GM12878 (cell line): ENCODE data around the gene MLXIP. TPM values are rescaled to one million over a fixed set of nuclear protein-coding genes. Genes with fewer than 3 reads are reported as not detected.

Experiments
- ATF3 ChIP-seq: IDR thresholded peaks from 2 replicates; pipeline ENCODE4 v1.6.1; 2011; ENCODE audit warnings: low read depth, mild to moderate bottlenecking, low read length, moderate library complexity, borderline replicate concordance; ENCODE audit errors: extremely low read depth
- BACH1 ChIP-seq: fragments of 450-650 bp; IDR thresholded peaks from 2 replicates; pipeline ENCODE4 v1.6.1; 2017; ENCODE audit warnings: mild to moderate bottlenecking, borderline replicate concordance
- BHLHE40 ChIP-seq, 2 experiments: fragments of 450-650 bp in 1 of 2; IDR thresholded peaks; 2 replicates each; pipeline ENCODE4 v1.6.1; 2011 to 2017; ENCODE audit warnings: low read depth in 2 of 2, borderline replicate concordance in 1 of 2, improper control_type of control experiment in 1 of 2, low read length in 1 of 2, mild to moderate bottlenecking in 1 of 2
- IKZF2 ChIP-seq, 2 experiments: fragments of 450-650 bp; IDR thresholded peaks; 2 replicates each; pipeline ENCODE4 v1.6.1; 2017; ENCODE audit warnings: mild to moderate bottlenecking in 2 of 2, moderate library complexity in 2 of 2
- MAX ChIP-seq: IDR thresholded peaks from 2 replicates; pipeline ENCODE4 v1.6.1; 2012; ENCODE audit warnings: low read depth, low read length, improper control_type of control experiment
- POLR2AphosphoS5 ChIP-seq: IDR thresholded peaks from 2 replicates; pipeline ENCODE4 v1.6.1; 2011; ENCODE audit warnings: mild to moderate bottlenecking, low read length, inconsistent platforms
- USF2 ChIP-seq: IDR thresholded peaks from 2 replicates; pipeline ENCODE4 v1.6.1; 2011; ENCODE audit warnings: low read depth, low read length, improper control_type of control experiment, borderline replicate concordance
- YY1 ChIP-seq: IDR thresholded peaks from 2 replicates; pipeline ENCODE4 v1.6.1; 2011; ENCODE audit warnings: low read depth, mild to moderate bottlenecking, low read length
- polyA plus RNA-seq, 11 experiments: library from polyadenylated mRNA; depleted of rRNA in 4 of 11; unstranded in 6 of 11; stranded (reverse) in 5 of 11; fragments of >200 nt; fragmentation: Nextera tagmentation in 4 of 11; fragmentation: Illumina TruSeq in 1 of 11; extraction: Ambion mirVana in 4 of 11; extraction: Trizol in 1 of 11; gene quantifications; 1 replicate in 1 of 11; 2 replicates in 10 of 11; pipeline versions ENCODE4 v1.2.1 to v1.2.3, GENCODE V29; 2011 to 2016; ENCODE audit warnings: inconsistent platforms in 2 of 11, missing spikeins in 2 of 11, low read depth in 1 of 11
- total RNA-seq, 4 experiments: library from RNA; depleted of rRNA in 3 of 4; stranded (reverse); fragments of >200 nt in 3 of 4; fragmentation: Illumina TruSeq in 1 of 4; extraction: Trizol in 1 of 4; gene quantifications; 2 replicates each; pipeline versions ENCODE4 v1.2.1 to v1.2.3, GENCODE V29; 2013 to 2021
- TF ChIP-seq, protein P1 (sequence below), 3 experiments: IDR thresholded peaks in 2 of 3; conservative IDR thresholded peaks in 1 of 3; 2 replicates each; pipeline ENCODE4 v1.5.1; 2011; ENCODE audit warnings: low read depth in 3 of 3, low read length in 3 of 3, mild to moderate bottlenecking in 3 of 3, control low read depth in 2 of 3, moderate library complexity in 2 of 3, inconsistent platforms in 1 of 3, mixed read lengths in 1 of 3; ENCODE audit not compliant: control insufficient read depth in 2 of 3, insufficient read depth in 1 of 3; ENCODE audit errors: extremely low read depth in 1 of 3
- TF ChIP-seq, protein P2 (sequence below): fragments of 450-650 bp; IDR thresholded peaks from 2 replicates; pipeline ENCODE4 v1.6.1; 2017; ENCODE audit warnings: mild to moderate bottlenecking, moderate library complexity
- TF ChIP-seq, protein P3 (sequence below): fragments of 450-650 bp; IDR thresholded peaks from 2 replicates; pipeline ENCODE4 v1.6.1; 2014; ENCODE audit warnings: mild to moderate bottlenecking

MLXIP gene
- total and polyA plus RNA-seq, 10 of the 15 experiments (the other 5 are each of a cell fraction or from before 2014, with no cell fraction given), result 1.1 to 23.7 (median 7.0) TPM

- TF ChIP-seq, protein P1, sequence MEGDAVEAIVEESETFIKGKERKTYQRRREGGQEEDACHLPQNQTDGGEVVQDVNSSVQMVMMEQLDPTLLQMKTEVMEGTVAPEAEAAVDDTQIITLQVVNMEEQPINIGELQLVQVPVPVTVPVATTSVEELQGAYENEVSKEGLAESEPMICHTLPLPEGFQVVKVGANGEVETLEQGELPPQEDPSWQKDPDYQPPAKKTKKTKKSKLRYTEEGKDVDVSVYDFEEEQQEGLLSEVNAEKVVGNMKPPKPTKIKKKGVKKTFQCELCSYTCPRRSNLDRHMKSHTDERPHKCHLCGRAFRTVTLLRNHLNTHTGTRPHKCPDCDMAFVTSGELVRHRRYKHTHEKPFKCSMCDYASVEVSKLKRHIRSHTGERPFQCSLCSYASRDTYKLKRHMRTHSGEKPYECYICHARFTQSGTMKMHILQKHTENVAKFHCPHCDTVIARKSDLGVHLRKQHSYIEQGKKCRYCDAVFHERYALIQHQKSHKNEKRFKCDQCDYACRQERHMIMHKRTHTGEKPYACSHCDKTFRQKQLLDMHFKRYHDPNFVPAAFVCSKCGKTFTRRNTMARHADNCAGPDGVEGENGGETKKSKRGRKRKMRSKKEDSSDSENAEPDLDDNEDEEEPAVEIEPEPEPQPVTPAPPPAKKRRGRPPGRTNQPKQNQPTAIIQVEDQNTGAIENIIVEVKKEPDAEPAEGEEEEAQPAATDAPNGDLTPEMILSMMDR (IDR thresholded peaks at IDR 0.05 in 2 of 3, conservative IDR thresholded peaks at IDR 0.05 in 1 of 3; ENCODE audit: control insufficient read depth in 2 of 3, extremely low read depth in 1 of 3, insufficient read depth in 1 of 3, low read depth in 3 of 3, low read length in 3 of 3), result peak; percentile 31 to 51 (median 47)
- TF ChIP-seq MAX (peak; percentile 39; the same call in 1 of the 2 replicates), IKZF2 (IDR thresholded peaks at IDR 0.05) (no peak), POLR2AphosphoS5 (0 out of 2 replicates have a peak, but pooled peaks have one; percentile 26), ATF3 (peak; percentile 63; the same call in 1 of the 2 replicates), YY1 (peak; percentile 56; the same call in 1 of the 2 replicates), BACH1 (no peak), BHLHE40 (IDR thresholded peaks at IDR 0.05; ENCODE audit: borderline replicate concordance in 1 of 2, low read depth in 2 of 2, low read length in 1 of 2) (no peak), USF2 (peak; percentile 62)
- TF ChIP-seq, protein P2, sequence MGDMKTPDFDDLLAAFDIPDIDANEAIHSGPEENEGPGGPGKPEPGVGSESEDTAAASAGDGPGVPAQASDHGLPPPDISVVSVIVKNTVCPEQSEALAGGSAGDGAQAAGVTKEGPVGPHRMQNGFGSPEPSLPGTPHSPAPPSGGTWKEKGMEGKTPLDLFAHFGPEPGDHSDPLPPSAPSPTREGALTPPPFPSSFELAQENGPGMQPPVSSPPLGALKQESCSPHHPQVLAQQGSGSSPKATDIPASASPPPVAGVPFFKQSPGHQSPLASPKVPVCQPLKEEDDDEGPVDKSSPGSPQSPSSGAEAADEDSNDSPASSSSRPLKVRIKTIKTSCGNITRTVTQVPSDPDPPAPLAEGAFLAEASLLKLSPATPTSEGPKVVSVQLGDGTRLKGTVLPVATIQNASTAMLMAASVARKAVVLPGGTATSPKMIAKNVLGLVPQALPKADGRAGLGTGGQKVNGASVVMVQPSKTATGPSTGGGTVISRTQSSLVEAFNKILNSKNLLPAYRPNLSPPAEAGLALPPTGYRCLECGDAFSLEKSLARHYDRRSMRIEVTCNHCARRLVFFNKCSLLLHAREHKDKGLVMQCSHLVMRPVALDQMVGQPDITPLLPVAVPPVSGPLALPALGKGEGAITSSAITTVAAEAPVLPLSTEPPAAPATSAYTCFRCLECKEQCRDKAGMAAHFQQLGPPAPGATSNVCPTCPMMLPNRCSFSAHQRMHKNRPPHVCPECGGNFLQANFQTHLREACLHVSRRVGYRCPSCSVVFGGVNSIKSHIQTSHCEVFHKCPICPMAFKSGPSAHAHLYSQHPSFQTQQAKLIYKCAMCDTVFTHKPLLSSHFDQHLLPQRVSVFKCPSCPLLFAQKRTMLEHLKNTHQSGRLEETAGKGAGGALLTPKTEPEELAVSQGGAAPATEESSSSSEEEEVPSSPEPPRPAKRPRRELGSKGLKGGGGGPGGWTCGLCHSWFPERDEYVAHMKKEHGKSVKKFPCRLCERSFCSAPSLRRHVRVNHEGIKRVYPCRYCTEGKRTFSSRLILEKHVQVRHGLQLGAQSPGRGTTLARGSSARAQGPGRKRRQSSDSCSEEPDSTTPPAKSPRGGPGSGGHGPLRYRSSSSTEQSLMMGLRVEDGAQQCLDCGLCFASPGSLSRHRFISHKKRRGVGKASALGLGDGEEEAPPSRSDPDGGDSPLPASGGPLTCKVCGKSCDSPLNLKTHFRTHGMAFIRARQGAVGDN, result 0 out of 2 replicates have a peak, but pooled peaks have one; percentile 42
- TF ChIP-seq, protein P3, sequence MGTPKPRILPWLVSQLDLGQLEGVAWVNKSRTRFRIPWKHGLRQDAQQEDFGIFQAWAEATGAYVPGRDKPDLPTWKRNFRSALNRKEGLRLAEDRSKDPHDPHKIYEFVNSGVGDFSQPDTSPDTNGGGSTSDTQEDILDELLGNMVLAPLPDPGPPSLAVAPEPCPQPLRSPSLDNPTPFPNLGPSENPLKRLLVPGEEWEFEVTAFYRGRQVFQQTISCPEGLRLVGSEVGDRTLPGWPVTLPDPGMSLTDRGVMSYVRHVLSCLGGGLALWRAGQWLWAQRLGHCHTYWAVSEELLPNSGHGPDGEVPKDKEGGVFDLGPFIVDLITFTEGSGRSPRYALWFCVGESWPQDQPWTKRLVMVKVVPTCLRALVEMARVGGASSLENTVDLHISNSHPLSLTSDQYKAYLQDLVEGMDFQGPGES, result no peak
- TF ChIP-seq, all 136 proteins: peak for 20
These were observed 14.4 kb upstream of the MLXIP start (continued) for GRCh38 chr12:122064025-122064777.
